GM12801 (cell line): ENCODE data around the gene VASP.

Source experiments
- TF ChIP-seq, protein P1 (sequence below): IDR thresholded peaks from one replicate; pipeline ENCODE4 v1.5.1; 2011; ENCODE audit warnings: control low read depth; ENCODE audit not compliant: insufficient read length; ENCODE audit errors: extremely low read depth

VASP gene

DNA sequence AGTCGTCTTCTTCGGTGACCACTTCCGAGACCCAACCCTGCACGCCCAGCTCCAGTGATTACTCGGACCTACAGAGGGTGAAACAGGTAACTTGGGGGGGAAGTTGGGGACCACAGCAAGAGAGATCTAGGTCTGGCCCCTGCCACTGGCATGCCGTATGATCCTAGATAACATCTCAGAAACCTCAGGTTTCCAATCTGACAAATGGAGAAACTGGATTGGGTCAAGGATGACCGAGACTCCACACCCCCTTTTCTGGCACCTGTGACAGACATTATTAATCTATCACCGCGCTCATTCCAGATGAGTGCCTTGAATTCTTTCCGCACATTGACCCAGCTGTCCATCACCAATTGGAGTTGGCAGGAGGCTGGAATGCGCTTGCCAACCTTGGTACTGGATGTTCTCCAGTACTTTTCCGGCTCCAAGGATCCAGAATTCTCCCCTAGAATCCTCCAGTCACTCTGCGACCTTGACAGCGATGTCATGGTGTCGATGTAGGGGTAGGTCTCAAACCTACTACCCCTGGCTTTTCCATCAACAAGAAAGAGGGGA, 17.4 kb downstream of the VASP start:
- TF ChIP-seq, protein P1, sequence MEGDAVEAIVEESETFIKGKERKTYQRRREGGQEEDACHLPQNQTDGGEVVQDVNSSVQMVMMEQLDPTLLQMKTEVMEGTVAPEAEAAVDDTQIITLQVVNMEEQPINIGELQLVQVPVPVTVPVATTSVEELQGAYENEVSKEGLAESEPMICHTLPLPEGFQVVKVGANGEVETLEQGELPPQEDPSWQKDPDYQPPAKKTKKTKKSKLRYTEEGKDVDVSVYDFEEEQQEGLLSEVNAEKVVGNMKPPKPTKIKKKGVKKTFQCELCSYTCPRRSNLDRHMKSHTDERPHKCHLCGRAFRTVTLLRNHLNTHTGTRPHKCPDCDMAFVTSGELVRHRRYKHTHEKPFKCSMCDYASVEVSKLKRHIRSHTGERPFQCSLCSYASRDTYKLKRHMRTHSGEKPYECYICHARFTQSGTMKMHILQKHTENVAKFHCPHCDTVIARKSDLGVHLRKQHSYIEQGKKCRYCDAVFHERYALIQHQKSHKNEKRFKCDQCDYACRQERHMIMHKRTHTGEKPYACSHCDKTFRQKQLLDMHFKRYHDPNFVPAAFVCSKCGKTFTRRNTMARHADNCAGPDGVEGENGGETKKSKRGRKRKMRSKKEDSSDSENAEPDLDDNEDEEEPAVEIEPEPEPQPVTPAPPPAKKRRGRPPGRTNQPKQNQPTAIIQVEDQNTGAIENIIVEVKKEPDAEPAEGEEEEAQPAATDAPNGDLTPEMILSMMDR = no peak

GRCh38 chr19:45526143-45526542, 18.9 kb downstream of the VASP start:
- TF ChIP-seq, protein P1 = no peak

DNA sequence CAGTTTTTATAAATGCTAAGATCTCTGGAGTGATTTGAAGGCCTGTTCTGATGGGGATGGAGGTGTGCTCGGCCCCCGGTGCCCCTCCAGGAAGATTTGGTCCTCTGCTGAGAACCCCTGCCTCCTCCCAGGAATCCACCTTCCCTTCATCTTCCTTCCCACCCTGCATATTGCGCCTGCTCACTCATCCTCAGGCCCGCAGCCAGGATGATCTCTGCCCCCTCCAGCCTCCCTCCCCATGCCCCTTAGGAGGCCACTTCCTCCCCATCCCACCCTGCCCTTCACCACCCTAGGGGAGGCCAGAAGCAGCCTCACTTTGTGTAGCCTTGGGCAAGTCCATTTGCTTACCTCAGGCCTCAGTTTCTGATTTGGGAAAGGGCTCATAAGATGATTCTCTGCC, 19.7 kb downstream of the VASP start:
- TF ChIP-seq, protein P1 = no peak

GRCh38 chr19:45527731-45528130, 20.5 kb downstream of the VASP start:
- TF ChIP-seq, protein P1 = no peak

- TF ChIP-seq, protein P1 = no peak
Measured at GRCh38 chr19:45528149-45528743, 21.0 kb downstream of the VASP start.

GRCh38 chr19:45528744-45529419, 21.6 kb downstream of the VASP start:
- TF ChIP-seq, protein P1 = no peak

- TF ChIP-seq, protein P1 = no peak
Measured at GRCh38 chr19:45529420-45529785, 22.1 kb downstream of the VASP start.
